ENCODE data around the gene CBFA2T3. TPM values are rescaled to one million over a fixed set of nuclear protein-coding genes. Genes with fewer than 3 reads are reported as not detected.
A peak's percentile ranks its signal among the peaks of the same experiment; 100 is the strongest.

Gene CBFA2T3
- total and polyA plus RNA-seq, 10 donors: 8.4 to 59.8 (median 26.3) TPM

- Histone ChIP-seq H3K4me3 (no peak overlapping the region), H3K36me3 (peaks cover 0 to 70% (median 38%) of the 10 kb centered on the region in 6 donors), H3K4me1 (peaks cover 0 to 28% (median 19%) of the 10 kb centered on the region in 6 donors), H3K27ac (peak overlapping the region in 2 of 8 donors; percentile 7 to 16), H3K9me3 (no peaks in the 10 kb centered on the region), H3K27me3 (replicated peaks in 1 of 7) (peaks cover 0 to 20% (median 7%) of the 10 kb centered on the region in 7 donors)
- DNase-seq: no peak
- intact Hi-C loops (cut with DNase I; ENCODE audit: low total_unique reads): no loop called here
- TF ChIP-seq POLR2AphosphoS5 (IDR thresholded peaks at IDR 0.05) (no peak), CTCF (IDR thresholded peaks at IDR 0.05 in 8 of 11, conservative IDR thresholded peaks at IDR 0.05 in 3 of 11) (no peak), POLR2A (IDR thresholded peaks at IDR 0.05) (no peak)
- 82 to 93% (median 88%) methylated on average over 22 of the region's 22 CpGs for WGBS, 5 donors
Measured at GRCh38 chr16:88875703-88876234, 101.2 kb downstream of the CBFA2T3 start.

GRCh38 chr16:88874938-88875599 is 101.9 kb downstream of the CBFA2T3 start:
- 90 to 94% (median 93%) methylated on average over 34 of the region's 34 CpGs for WGBS, 5 donors
- H3K4me1 ChIP-seq: peaks cover 0 to 35% (median 26%) of the 10 kb centered on the region in 6 donors
- H3K9me3 ChIP-seq: no peaks in the 10 kb centered on the region
- intact Hi-C loops (cut with DNase I; ENCODE audit: low total_unique reads): no loop called here
- TF ChIP-seq POLR2A (IDR thresholded peaks at IDR 0.05) (no peak), CTCF (IDR thresholded peaks at IDR 0.05 in 8 of 11, conservative IDR thresholded peaks at IDR 0.05 in 3 of 11) (no peak), POLR2AphosphoS5 (IDR thresholded peaks at IDR 0.05) (no peak)
- H3K4me3 ChIP-seq: no peak overlapping the region
- peak overlapping the region in 1 of 8 donors; percentile 16 for H3K27ac ChIP-seq
- DNase-seq: no peak
- peaks cover 0 to 27% (median 12%) of the 10 kb centered on the region in 7 donors for H3K27me3 ChIP-seq (replicated peaks in 1 of 7)
- peaks cover 0 to 63% (median 32%) of the 10 kb centered on the region in 6 donors for H3K36me3 ChIP-seq

- intact Hi-C loops (cut with DNase I; ENCODE audit: low total_unique reads): no loop called here
- WGBS, 5 donors: 60 to 80% (median 65%) methylated on average over 7 to 25 of the region's 25 CpGs
- H3K4me3 ChIP-seq: no peak overlapping the region
- no peak overlapping the region for H3K27ac ChIP-seq
- H3K9me3 ChIP-seq: no peaks in the 10 kb centered on the region
- no peak for DNase-seq
- H3K27me3 ChIP-seq (replicated peaks in 1 of 7): peaks cover 0 to 41% (median 12%) of the 10 kb centered on the region in 7 donors
- no peak for TF ChIP-seq CTCF (IDR thresholded peaks at IDR 0.05 in 8 of 11, conservative IDR thresholded peaks at IDR 0.05 in 3 of 11)
- no peak for TF ChIP-seq POLR2A (IDR thresholded peaks at IDR 0.05)
- TF ChIP-seq POLR2AphosphoS5 (IDR thresholded peaks at IDR 0.05): peak in 2 of 3 donors; percentile 10 to 31
- H3K36me3 ChIP-seq: peaks cover 0 to 40% (median 12%) of the 10 kb centered on the region in 6 donors
- H3K4me1 ChIP-seq: peaks cover 0 to 39% (median 26%) of the 10 kb centered on the region in 6 donors
Measured at GRCh38 chr16:88872650-88873331, 104.2 kb downstream of the CBFA2T3 start.

Measured in spleen (tissue), 11 donors.